SK-N-SH (cell line): ENCODE measurements around the gene TMEM190. TPM values are rescaled to one million over a fixed set of nuclear protein-coding genes. Genes with fewer than 3 reads are reported as not detected.
"Not testable (repeated sequence)": the region's sequence is repeated elsewhere in the genome, so short reads cannot be mapped to it uniquely, and the experiment has no call there.

ENCODE experiments used
- CTCF ChIA-PET: fragments of 300-600, 350-600 bp; formaldehyde crosslinking; extraction: SDS; loops from one replicate; lab custom pipeline; 2021; lab: Yijun Ruan, JAX
- POLR2A ChIA-PET: fragments of 350-600 bp; sonication (Branson Sonifier 250); formaldehyde crosslinking; extraction: SDS; loops from one replicate; lab custom pipeline; 2020; ENCODE audit warnings: antibody characterized with exemption, inconsistent platforms; lab: Yijun Ruan, JAX
- DNase-seq: peaks from one replicate; pipeline ENCODE4 v3.0.0; 2012
- H2AFZ ChIP-seq: fragments of 200-600 bp; sonication (generic); 2 replicates; pipeline ENCODE4 v1.8.1; 2016; ENCODE audit warnings: antibody characterized with exemption, mild to moderate bottlenecking, low read depth
- H3F3A ChIP-seq: fragments of 200-600 bp; sonication (generic); replicated peaks from 2 replicates; pipeline ENCODE3; 2016; ENCODE audit warnings: antibody characterized with exemption, mild to moderate bottlenecking; ENCODE audit not compliant: insufficient read depth
- H3K27ac ChIP-seq, 2 experiments: fragments of 200-500 bp in 1 of 2; fragments of 200-600 bp in 1 of 2; sonication (Bioruptor generic) in 1 of 2; sonication (generic), shearing (Covaris generic) in 1 of 2; 2 replicates each; pipeline versions ENCODE4 v1.5.1 to v1.6.1; 2014 to 2016; ENCODE audit warnings: low read depth in 2 of 2, inconsistent platforms in 1 of 2, low read length in 1 of 2, mild to moderate bottlenecking in 1 of 2, mixed read lengths in 1 of 2
- H3K27me3 ChIP-seq: fragments of 200-600 bp; sonication (generic), shearing (Covaris generic); 2 replicates; pipeline ENCODE4 v1.6.1; 2016; ENCODE audit warnings: mixed run types; ENCODE audit not compliant: insufficient read depth
- H3K36me3 ChIP-seq, 2 experiments: fragments of 200-500 bp in 1 of 2; fragments of 200-600 bp in 1 of 2; sonication (Bioruptor generic) in 1 of 2; sonication (generic) in 1 of 2; replicated peaks in 1 of 2; 2 replicates each; pipeline versions ENCODE3 to v1.5.1; 2014 to 2016; ENCODE audit warnings: low read length in 1 of 2, mild to moderate bottlenecking in 1 of 2; ENCODE audit not compliant: insufficient read depth in 2 of 2, control insufficient read depth in 1 of 2
- H3K4me1 ChIP-seq, 2 experiments: fragments of 200-500 bp in 1 of 2; fragments of 200-600 bp in 1 of 2; sonication (Bioruptor generic) in 1 of 2; sonication (generic), shearing (Covaris generic) in 1 of 2; 2 replicates each; pipeline versions ENCODE4 v1.5.1 to v1.6.1; 2014 to 2016; ENCODE audit warnings: low read depth in 1 of 2, low read length in 1 of 2, mixed run types in 1 of 2; ENCODE audit not compliant: insufficient read depth in 2 of 2, control insufficient read depth in 1 of 2
- H3K4me2 ChIP-seq: fragments of 200-600 bp; sonication (generic), shearing (Covaris generic); 2 replicates; pipeline ENCODE4 v1.6.1; 2017; ENCODE audit warnings: mixed run types
- H3K4me3 ChIP-seq, 2 experiments: fragments of 200-500 bp in 1 of 2; fragments of 200-600 bp in 1 of 2; sonication (Bioruptor generic) in 1 of 2; sonication (generic), shearing (Covaris generic) in 1 of 2; 2 replicates each; pipeline versions ENCODE4 v1.5.1 to v1.8.1; 2014 to 2016; ENCODE audit warnings: low read depth in 2 of 2, inconsistent platforms in 1 of 2, low read length in 1 of 2, mild to moderate bottlenecking in 1 of 2, mixed read lengths in 1 of 2, moderate library complexity in 1 of 2
- H3K79me2 ChIP-seq: fragments of 200-600 bp; sonication (generic); 2 replicates; pipeline ENCODE4 v1.8.1; 2017; ENCODE audit warnings: mild to moderate bottlenecking; ENCODE audit not compliant: insufficient read depth
- H3K9ac ChIP-seq: fragments of 200-600 bp; sonication (generic); 2 replicates; pipeline ENCODE4 v1.6.1; 2017; ENCODE audit warnings: mixed run types
- H3K9me2 ChIP-seq: fragments of 200-600 bp; sonication (generic); 2 replicates; pipeline ENCODE4 v1.6.1; 2017; ENCODE audit warnings: mixed run types
- H3K9me3 ChIP-seq: fragments of 200-600 bp; sonication (generic); 2 replicates; pipeline ENCODE4 v1.6.1; 2017; ENCODE audit warnings: mixed run types, mild to moderate bottlenecking, moderate library complexity
- H4K20me1 ChIP-seq: fragments of 200-600 bp; sonication (generic); 2 replicates; pipeline ENCODE4 v1.6.1; 2017; ENCODE audit warnings: mild to moderate bottlenecking, mixed run types; ENCODE audit not compliant: insufficient read depth
- ELF1 ChIP-seq: IDR thresholded peaks from 2 replicates; pipeline ENCODE4 v1.4.0; 2012
- EZH2phosphoT487 ChIP-seq: fragments of 200-600 bp; sonication (generic); IDR thresholded peaks from 2 replicates; pipeline ENCODE4 v1.6.1; 2017; ENCODE audit warnings: low read depth, mixed run types, mild to moderate bottlenecking, antibody characterized with exemption, moderate library complexity, borderline replicate concordance
- FOXJ3 ChIP-seq: sonication (generic); formaldehyde crosslinking; IDR thresholded peaks from 2 replicates; pipeline ENCODE4 v1.5.1; 2020; ENCODE audit warnings: mild to moderate bottlenecking, missing genetic modification reagents
- JUND ChIP-seq: IDR thresholded peaks from 2 replicates; pipeline ENCODE4 v1.4.0; 2012
- MEF2A ChIP-seq: IDR thresholded peaks from 2 replicates; pipeline ENCODE4 v1.4.0; 2012; ENCODE audit warnings: low read depth, borderline replicate concordance
- MXI1 ChIP-seq: IDR thresholded peaks from 2 replicates; pipeline ENCODE4 v1.6.1; 2012; ENCODE audit warnings: mild to moderate bottlenecking, low read depth, low read length, improper control_type of control experiment
- NRF1 ChIP-seq: IDR thresholded peaks from 2 replicates; pipeline ENCODE4 v1.6.1; 2012; ENCODE audit warnings: low read depth, mild to moderate bottlenecking, low read length
- POLR2AphosphoS5 ChIP-seq: IDR thresholded peaks from 2 replicates; pipeline ENCODE4 v1.6.1; 2012; ENCODE audit warnings: low read depth, low read length
- SIN3A ChIP-seq: IDR thresholded peaks from 2 replicates; pipeline ENCODE4 v1.6.1; 2012; ENCODE audit warnings: low read depth, mild to moderate bottlenecking, low read length, moderate library complexity, borderline replicate concordance
- SMC3 ChIP-seq: IDR thresholded peaks from 2 replicates; pipeline ENCODE4 v1.6.1; 2012; ENCODE audit warnings: low read depth, low read length, improper control_type of control experiment
- TAF1 ChIP-seq: IDR thresholded peaks from 2 replicates; pipeline ENCODE4 v1.6.1; 2012; ENCODE audit warnings: low read depth, mild to moderate bottlenecking, low read length, moderate library complexity, borderline replicate concordance
- TEAD4 ChIP-seq: IDR thresholded peaks from 2 replicates; pipeline ENCODE4 v1.4.0; 2012; ENCODE audit warnings: mild to moderate bottlenecking, borderline replicate concordance; ENCODE audit not compliant: insufficient read depth
- WGBS: methylation state at CpG from one replicate; pipeline ENCODE4 v1.1.6; 2017; ENCODE audit warnings: low lambda C conversion rate; 5-methylcytosine and 5-hydroxymethylcytosine counted together
- polyA plus RNA-seq, 3 experiments: library from polyadenylated mRNA; depleted of rRNA; stranded (reverse); fragments of >200 nt; gene quantifications; 2 replicates each; pipeline ENCODE4 v1.2.3, GENCODE V29; 2012
- TF ChIP-seq, protein P1 (sequence below): IDR thresholded peaks from 2 replicates; pipeline ENCODE4 v1.4.0; 2012; ENCODE audit warnings: low read depth, borderline replicate concordance
- TF ChIP-seq, protein P2 (sequence below): IDR thresholded peaks from 2 replicates; pipeline ENCODE4 v1.6.1; 2012; ENCODE audit warnings: mild to moderate bottlenecking, low read depth, low read length, moderate library complexity

The TMEM190 gene
- polyA plus RNA-seq, 1 of the 3 experiments (the other 2 are of a cell fraction) = 0.77 TPM

DNA sequence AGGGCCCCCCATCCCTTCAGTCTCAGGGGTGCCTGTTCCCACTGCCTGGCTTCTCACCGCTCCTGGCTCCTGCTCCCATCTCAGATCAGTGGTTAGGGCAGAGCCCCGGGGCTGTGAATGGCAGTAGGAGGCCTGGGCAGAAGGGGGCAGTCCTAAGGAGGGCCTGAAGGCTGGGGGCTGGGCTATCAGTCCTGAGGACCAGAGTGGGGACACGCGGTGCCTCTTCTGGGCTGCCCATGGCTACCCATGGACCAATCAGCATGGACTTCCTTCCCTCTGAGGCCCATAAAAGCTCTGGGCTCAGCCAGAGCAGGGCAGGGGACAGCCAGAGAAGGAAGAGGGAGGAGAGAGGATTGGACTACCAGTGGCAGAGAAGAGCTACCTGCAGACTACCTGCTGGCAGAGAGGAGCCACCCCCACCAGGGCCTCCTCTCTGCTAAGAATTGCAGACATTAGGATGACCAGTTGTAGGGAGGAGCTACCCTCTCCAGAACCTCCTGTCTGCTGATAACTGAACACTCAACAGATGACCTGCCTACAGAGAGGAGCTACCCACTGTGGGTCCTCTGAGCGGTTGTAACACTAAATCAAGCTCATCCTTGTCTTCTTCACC, 43.1 kb downstream of the TMEM190 start:
- Histone ChIP-seq H2AFZ (no peak overlapping the region), H3K36me3 (no peaks in the 10 kb centered on the region), H3K4me2 (no peak overlapping the region), H3F3A (peaks cover 5% of the 10 kb centered on the region), H3K9me2 (no peaks in the 10 kb centered on the region), H3K79me2 (no peaks in the 10 kb centered on the region), H3K9ac (no peak overlapping the region), H3K4me1 (no peaks in the 10 kb centered on the region), H3K4me3 (no peak overlapping the region), H3K27me3 (no peaks in the 10 kb centered on the region), H3K27ac (no peak overlapping the region), H4K20me1 (no peaks in the 10 kb centered on the region), H3K9me3 (no peaks in the 10 kb centered on the region)
- WGBS = 39% methylated on average over 3 of the region's 5 CpGs
- DNase-seq = no peak
- POLR2A ChIA-PET = interaction anchor here (1.3 kb wide), 1 partner anchor 13 kb away, joined by 7 read pairs; the partner anchor contains the start of gene UBE2S
- TF ChIP-seq EZH2phosphoT487 (no peak), MXI1 (no peak), NRF1 (no peak), FOXJ3 (CRISPR knock-in tag) (no peak), SIN3A (no peak), POLR2AphosphoS5 (no peak), TEAD4 (no peak), ELF1 (no peak), TAF1 (no peak), JUND (no peak), SMC3 (no peak), MEF2A (no peak)
- TF ChIP-seq, protein P1, sequence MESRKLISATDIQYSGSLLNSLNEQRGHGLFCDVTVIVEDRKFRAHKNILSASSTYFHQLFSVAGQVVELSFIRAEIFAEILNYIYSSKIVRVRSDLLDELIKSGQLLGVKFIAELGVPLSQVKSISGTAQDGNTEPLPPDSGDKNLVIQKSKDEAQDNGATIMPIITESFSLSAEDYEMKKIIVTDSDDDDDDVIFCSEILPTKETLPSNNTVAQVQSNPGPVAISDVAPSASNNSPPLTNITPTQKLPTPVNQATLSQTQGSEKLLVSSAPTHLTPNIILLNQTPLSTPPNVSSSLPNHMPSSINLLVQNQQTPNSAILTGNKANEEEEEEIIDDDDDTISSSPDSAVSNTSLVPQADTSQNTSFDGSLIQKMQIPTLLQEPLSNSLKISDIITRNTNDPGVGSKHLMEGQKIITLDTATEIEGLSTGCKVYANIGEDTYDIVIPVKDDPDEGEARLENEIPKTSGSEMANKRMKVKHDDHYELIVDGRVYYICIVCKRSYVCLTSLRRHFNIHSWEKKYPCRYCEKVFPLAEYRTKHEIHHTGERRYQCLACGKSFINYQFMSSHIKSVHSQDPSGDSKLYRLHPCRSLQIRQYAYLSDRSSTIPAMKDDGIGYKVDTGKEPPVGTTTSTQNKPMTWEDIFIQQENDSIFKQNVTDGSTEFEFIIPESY = no peak
- TF ChIP-seq, protein P2, sequence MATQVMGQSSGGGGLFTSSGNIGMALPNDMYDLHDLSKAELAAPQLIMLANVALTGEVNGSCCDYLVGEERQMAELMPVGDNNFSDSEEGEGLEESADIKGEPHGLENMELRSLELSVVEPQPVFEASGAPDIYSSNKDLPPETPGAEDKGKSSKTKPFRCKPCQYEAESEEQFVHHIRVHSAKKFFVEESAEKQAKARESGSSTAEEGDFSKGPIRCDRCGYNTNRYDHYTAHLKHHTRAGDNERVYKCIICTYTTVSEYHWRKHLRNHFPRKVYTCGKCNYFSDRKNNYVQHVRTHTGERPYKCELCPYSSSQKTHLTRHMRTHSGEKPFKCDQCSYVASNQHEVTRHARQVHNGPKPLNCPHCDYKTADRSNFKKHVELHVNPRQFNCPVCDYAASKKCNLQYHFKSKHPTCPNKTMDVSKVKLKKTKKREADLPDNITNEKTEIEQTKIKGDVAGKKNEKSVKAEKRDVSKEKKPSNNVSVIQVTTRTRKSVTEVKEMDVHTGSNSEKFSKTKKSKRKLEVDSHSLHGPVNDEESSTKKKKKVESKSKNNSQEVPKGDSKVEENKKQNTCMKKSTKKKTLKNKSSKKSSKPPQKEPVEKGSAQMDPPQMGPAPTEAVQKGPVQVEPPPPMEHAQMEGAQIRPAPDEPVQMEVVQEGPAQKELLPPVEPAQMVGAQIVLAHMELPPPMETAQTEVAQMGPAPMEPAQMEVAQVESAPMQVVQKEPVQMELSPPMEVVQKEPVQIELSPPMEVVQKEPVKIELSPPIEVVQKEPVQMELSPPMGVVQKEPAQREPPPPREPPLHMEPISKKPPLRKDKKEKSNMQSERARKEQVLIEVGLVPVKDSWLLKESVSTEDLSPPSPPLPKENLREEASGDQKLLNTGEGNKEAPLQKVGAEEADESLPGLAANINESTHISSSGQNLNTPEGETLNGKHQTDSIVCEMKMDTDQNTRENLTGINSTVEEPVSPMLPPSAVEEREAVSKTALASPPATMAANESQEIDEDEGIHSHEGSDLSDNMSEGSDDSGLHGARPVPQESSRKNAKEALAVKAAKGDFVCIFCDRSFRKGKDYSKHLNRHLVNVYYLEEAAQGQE = no peak
- CTCF ChIA-PET = interaction anchor here (0.8 to 3.4 kb wide), 9 partner anchors 8 to 278 kb away, joined by 3 to 63 read pairs (median 12); no protein-coding TSS in a partner anchor

DNA sequence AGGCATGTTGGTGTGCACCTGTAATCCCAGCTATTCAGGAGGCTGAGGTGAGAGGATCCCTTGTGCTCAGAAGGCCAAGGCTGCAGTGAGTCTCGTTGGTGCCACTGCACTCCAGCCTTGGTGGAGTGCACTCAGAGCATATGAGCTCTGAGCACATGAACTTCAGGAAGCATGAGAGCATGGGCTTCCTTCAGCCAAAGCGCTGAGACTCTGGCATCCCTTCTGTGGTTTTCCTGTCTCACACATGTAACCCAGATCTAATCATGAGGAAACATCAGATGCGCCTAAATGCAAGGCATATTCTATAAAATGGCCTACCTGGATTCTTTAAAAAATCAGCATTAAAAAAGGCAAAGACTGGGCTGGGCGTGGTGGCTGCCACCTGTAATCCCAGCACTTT, 44.7 kb downstream of the TMEM190 start:
- H4K20me1 ChIP-seq, H3K9me2 ChIP-seq, H3K36me3 ChIP-seq, H3K4me1 ChIP-seq, H3K9ac ChIP-seq, DNase-seq, CTCF ChIA-PET, POLR2A ChIA-PET, H3K4me2 ChIP-seq, H2AFZ ChIP-seq, H3K79me2 ChIP-seq, H3K27ac ChIP-seq, H3K4me3 ChIP-seq, H3F3A ChIP-seq, H3K27me3 ChIP-seq, H3K9me3 ChIP-seq: not testable (repeated sequence)
- 38% methylated on average over 4 of the region's 4 CpGs for WGBS
